GM19467 (cell line): Measurements from ENCODE around the gene TSSK2.
"Not testable (repeated sequence)": the region's sequence is repeated elsewhere in the genome, so short reads cannot be mapped to it uniquely, and the experiment has no call there.

Experiments used
- ATAC-seq: cut with Tn5 transposase; IDR thresholded peaks from one replicate; pipeline ENCODE4 v1.9.1; 2021; ENCODE audit warnings: mild to moderate bottlenecking, moderate library complexity; ENCODE audit not compliant: unreplicated experiment

TSSK2 gene

GRCh38 chr22:19138217-19139000, 7.3 kb downstream of the TSSK2 start:
- no peak for ATAC-seq

- ATAC-seq = no peak
These were observed 7.9 kb downstream of the TSSK2 start for GRCh38 chr22:19139001-19139356.

DNA sequence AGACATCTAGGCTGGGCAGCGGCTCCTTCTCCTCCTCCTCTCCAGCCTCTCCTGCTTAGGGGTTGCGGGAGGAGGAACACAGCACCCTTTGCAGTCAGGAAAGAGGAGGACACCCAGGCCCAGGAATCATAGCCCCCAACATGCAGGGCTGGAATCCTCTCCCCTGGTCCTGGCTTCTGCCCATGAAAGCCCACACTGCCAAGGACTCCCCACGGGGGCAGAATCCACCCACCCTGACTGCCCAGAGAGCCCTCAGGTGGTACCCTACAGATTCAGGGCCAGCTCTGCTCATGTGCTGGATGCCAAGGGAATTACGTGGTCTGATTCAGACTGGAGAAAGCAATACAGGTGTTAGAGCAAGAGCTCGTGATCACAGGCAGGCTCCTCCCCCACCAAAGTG, 8.9 kb downstream of the TSSK2 start:
- ATAC-seq = no peak

DNA sequence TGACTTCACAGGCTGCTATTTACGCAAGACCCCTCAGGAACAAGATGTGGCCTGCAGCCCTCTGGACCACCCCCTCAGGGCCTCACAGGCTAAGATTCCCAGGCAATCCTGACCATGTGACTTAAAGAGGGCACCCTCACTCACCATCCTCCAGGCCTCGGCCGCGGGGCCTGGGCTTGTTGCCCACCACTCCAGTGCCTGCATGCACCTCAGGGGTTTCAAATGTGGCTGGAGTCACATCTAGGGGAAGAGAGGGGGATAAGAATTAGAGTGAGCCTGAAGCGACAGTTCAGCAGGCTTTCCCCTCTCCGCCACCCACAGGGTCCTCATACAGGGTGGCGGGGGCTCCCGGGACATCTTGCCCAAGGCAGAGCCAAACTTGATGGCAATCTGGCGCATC, 11.3 kb downstream of the TSSK2 start:
- ATAC-seq = no peak

GRCh38 chr22:19143212-19143611, 12.1 kb downstream of the TSSK2 start:
- ATAC-seq = no peak

GRCh38 chr22:19143967-19144400, 12.9 kb downstream of the TSSK2 start:
- ATAC-seq = no peak

DNA sequence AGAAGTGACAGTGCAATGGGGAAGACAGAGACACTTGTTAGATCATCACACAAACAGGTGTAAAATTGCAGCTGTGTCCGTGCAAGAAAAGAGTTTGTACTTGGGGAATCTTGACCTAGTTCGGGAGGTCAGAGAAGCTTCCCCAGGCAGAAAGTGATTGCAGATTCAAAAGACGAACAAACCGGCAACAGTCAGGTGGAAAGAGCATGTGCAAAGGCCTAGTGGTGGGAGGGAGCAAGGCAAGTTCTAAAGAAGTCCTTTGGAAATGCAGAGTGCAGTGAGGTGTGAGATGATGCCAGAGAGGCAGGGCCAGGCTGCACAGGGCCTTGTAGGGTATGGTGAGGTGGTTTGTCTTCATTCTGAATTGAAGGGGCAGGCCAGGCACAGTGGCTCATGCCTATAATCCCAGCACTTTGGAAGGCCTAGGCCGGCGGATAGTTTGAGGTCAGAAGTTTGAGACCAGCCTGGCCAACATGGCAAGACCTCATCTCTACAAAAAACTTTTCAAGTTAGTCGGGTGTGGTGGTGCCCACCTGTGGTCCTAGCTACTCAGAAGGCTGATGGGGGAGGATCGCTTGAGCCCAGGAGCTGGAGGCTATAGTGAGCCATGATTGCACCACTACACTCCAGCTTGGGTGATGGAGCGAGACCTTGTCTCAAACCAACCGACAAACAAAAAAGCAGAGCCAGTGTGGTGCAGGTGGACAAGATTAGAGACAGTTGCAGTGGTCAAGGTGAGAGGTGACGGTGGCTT, 15.3 kb downstream of the TSSK2 start:
- ATAC-seq = no peak

GRCh38 chr22:19147195-19147780, 16.2 kb downstream of the TSSK2 start:
- no peak for ATAC-seq

DNA sequence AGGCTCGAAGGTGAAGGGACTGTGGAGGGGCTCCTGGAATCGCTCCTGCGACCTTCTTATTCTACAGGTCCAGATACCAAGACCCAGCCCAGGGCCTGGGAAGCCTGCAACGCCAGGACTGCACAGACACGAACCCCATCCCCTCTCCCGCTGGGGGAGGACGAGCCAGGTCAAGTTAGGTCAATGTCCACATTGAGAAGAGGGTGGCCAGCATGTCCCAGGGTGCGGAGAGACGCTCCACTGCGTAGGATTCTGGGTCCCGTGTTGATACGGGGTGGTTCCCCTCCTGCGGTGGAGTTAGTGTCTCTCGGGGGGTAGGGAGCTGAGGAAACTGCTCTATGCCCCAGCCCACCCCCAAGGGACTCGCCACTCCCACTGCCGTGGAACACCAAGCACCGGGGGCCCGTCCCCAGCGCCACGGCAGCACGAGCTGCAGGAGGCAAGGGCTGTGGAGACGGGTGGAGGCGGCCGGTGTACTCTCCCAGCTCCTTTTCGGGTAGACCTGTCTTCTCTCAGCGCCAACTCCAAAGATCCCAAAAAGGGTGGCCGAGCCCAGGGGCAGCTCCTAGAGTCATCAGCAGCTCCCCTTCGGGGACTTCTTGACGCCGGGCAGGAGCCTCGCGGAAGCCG, 17.4 kb downstream of the TSSK2 start:
- no peak for ATAC-seq

GRCh38 chr22:19149047-19149883, 18.2 kb downstream of the TSSK2 start:
- no peak for ATAC-seq

GRCh38 chr22:19149991-19150390, 18.9 kb downstream of the TSSK2 start, which contains the start of gene GSC2:
Gene GSC2, minus strand, starts transcription at chr22:19150292. Its CDS starts 9 bp downstream, at chr22:19150283.
- no peak for ATAC-seq

- ATAC-seq = no peak
These were observed 19.6 kb downstream of the TSSK2 start for GRCh38 chr22:19150482-19151328.

DNA sequence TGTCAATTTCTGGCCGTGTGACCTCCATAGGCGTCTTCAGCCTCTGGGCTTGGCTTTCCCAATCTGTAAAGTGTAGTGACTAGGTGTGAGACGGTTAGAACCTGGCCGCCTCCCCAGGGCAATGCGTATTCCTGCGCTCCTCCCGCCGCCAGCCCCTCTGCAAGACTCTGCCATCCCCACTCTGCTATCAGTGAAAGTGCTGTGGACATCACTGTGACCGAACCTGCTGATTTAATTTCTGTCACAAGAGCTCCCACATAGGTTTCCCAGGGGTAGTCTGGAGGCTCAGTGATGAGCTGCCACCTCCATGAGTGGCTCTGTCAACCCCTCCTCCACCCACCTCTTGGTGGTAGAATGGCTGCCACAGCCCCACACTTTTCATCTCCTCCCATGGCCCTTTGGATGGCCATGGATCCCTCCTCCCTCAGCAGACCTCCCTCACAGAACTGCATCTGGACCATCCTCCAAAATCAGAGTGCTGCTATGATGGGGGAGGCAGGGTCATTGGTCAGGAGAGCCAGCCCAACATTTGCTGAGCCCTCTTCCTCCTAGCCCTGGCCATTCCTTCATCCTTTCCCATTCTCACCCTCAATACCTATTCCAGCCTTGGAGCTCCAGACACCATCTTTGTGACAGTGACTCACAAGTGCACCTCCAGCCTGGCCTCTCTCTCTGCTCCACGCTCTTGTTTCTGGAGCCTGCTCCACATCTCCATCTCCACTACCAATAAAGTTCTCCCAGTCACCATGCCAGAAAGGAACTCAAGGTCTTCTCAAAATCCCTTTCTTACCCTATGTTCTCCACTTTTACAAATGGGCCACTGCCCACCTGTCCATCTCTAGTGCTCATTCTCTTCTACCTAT, 20.5 kb downstream of the TSSK2 start:
- ATAC-seq = no peak

DNA sequence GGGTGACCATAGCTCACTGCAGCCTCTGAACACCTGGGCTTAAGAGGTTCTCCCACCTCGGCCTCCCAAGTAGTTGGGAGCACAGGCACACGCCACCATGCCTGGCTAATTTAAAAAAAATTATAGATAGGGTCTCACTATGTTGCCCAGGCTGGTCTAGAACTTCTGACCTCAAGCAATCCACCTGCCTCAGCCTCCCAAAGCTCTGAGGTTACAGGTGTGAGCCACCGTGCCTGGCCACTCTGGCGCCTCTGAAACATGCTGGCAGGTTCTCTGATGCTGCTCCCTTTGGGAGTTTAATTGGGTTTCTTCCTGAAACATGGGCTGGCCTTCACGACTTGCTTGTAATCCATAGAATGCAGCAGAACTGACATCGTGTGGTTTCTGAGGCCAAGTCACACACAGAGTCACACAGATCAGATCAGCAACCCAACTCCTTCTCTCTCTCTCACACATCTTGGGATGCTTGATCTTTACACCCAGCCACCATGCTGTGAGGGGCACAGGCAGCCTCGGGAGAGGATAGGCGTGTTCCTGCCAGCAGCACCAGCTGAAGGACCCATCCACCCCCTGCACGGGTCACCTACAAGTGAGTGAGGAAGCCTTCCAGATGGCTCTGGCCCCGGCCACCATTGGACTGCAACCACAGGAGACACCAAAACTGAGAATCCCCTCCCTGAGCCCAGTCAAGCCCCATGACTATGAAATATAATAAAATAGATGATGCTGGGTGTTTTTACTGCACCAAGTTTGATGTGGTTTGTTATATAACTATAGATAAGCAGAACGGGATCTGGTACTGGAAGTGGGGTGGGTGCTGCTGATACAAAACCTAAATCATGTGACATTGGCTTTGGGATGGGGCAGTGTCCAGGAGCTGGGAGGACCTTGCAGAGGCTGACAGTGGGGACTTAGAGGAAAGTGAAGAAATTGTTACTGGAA, 22.1 kb downstream of the TSSK2 start:
- no peak for ATAC-seq

GRCh38 chr22:19156109-19156508, 25.0 kb downstream of the TSSK2 start:
- not testable (repeated sequence) for ATAC-seq

DNA sequence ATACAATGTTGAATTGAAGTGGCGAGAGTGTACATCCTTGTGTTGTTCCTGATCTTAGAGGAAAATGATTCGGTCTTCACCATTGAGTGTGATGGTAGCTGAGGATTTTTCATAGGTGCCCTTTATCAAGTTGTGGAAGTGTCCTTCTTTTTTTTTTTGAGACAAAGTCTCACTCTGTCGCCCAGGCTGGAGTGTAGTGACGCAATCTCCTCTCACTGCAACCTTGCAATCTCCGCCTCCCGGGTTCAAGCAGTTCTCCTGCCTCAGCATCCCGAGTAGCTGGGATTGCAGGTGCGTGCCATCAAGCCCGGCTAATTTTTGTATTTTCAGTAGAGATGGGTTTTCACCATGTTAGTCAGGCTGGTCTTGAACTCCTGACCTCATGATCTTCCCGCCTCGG, 27.5 kb downstream of the TSSK2 start:
- not testable (repeated sequence) for ATAC-seq

DNA sequence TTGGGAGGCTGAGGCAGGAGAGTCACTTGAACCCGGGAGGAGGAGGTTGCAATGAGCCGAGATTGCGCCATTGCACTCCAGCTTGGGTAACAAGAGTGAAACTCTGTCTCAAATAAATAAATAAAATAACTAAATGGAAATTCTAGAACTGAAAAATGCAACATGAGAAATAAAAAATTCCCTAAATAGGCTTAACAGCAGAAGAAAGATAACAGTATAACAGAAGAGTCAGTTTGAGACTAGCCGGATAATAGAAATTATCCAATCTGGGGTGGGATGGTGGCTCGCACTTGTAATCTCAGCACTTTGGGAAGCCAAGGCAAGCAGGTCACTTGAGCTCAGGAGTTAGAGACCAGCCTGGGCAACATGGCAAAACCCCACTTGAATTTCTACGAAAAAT, 33.3 kb downstream of the TSSK2 start:
- no peak for ATAC-seq

DNA sequence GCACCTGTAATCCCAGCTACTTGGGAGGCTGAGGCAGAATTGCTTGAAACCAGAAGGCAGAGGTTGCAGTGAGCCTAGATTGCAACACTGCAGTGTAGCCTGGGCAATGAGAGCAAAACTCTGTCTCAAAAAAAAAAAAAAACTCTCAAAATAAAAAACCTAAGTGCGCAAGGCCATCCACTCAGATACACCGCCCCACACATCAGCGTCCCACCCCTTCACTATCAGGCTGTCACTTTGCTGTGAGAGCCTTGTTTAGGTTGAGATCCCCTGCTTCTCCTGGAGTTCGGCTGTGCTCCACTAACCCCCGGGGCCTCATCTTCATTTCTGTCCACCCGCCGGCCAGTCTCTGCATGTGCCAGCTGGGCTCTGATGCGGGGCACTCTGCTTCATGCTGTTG, 35.3 kb downstream of the TSSK2 start:
- no peak for ATAC-seq
